ENCODE results near the gene CXCL12. TPM values are rescaled to one million over a fixed set of nuclear protein-coding genes. Genes with fewer than 3 reads are reported as not detected.

The CXCL12 gene
- polyA plus RNA-seq, 1 of the 3 experiments (the other 2 are of a cell fraction), result 4.7 TPM

- TF ChIP-seq GABPA (IDR thresholded peaks at IDR 0.05; ENCODE audit: low read depth) (no peak), MEF2A (IDR thresholded peaks at IDR 0.05; ENCODE audit: borderline replicate concordance, low read depth) (no peak), USF2 (IDR thresholded peaks at IDR 0.05; ENCODE audit: borderline replicate concordance, low read depth, low read length) (no peak)
- no peaks in the 10 kb centered on the region for H3K9me3 ChIP-seq
- no peak overlapping the region for H3K9ac ChIP-seq
- H3K4me1 ChIP-seq (ENCODE audit: control insufficient read depth in 1 of 2, insufficient read depth in 2 of 2, low read depth in 1 of 2, low read length in 1 of 2), result no peaks in the 10 kb centered on the region
- H3K36me3 ChIP-seq (replicated peaks in 1 of 2; ENCODE audit: control insufficient read depth in 1 of 2, insufficient read depth in 2 of 2, low read length in 1 of 2), result no peaks in the 10 kb centered on the region
- no peak for DNase-seq
- POLR2A ChIA-PET, result no interaction called here
- H3K79me2 ChIP-seq (ENCODE audit: insufficient read depth), result no peaks in the 10 kb centered on the region
- H3K9me2 ChIP-seq, result no peaks in the 10 kb centered on the region
- no peaks in the 10 kb centered on the region for H3K27me3 ChIP-seq (ENCODE audit: insufficient read depth)
- H3K27ac ChIP-seq (ENCODE audit: low read depth in 2 of 2, low read length in 1 of 2), result no peak overlapping the region
- H2AFZ ChIP-seq (ENCODE audit: low read depth), result no peak overlapping the region
- CTCF ChIA-PET, result no interaction called here
- 0% methylated on average over 4 of the region's 8 CpGs for WGBS (ENCODE audit: low lambda C conversion rate)
- H3F3A ChIP-seq (replicated peaks; ENCODE audit: insufficient read depth), result no peaks in the 10 kb centered on the region
- H3K4me3 ChIP-seq (ENCODE audit: low read depth in 2 of 2, low read length in 1 of 2), result no peak overlapping the region
- H4K20me1 ChIP-seq (ENCODE audit: insufficient read depth), result no peaks in the 10 kb centered on the region
- H3K4me2 ChIP-seq, result no peak overlapping the region
These were observed 41.5 kb upstream of the CXCL12 start for GRCh38 chr10:44426247-44427034.

GRCh38 chr10:44425466-44425865 lies 40.6 kb upstream of the CXCL12 start:
- CTCF ChIA-PET, result no interaction called here
- DNase-seq, result no peak
- H3K9me2 ChIP-seq, result no peaks in the 10 kb centered on the region
- no peaks in the 10 kb centered on the region for H3F3A ChIP-seq (replicated peaks; ENCODE audit: insufficient read depth)
- H3K79me2 ChIP-seq (ENCODE audit: insufficient read depth), result no peaks in the 10 kb centered on the region
- H3K4me2 ChIP-seq, result no peak overlapping the region
- H3K4me3 ChIP-seq (ENCODE audit: low read depth in 2 of 2, low read length in 1 of 2), result no peak overlapping the region
- TF ChIP-seq EP300 (IDR thresholded peaks at IDR 0.05; ENCODE audit: borderline replicate concordance in 1 of 2, low read depth in 1 of 2, low read length in 1 of 2) (no peak), SIN3A (IDR thresholded peaks at IDR 0.05; ENCODE audit: borderline replicate concordance, low read depth, low read length) (no peak), FOXJ3 (CRISPR knock-in tag; IDR thresholded peaks at IDR 0.05) (no peak), TAF1 (IDR thresholded peaks at IDR 0.05; ENCODE audit: borderline replicate concordance, low read depth, low read length) (no peak), PBX3 (IDR thresholded peaks at IDR 0.05) (no peak)
- H3K9ac ChIP-seq, result no peak overlapping the region
- POLR2A ChIA-PET, result no interaction called here
- H3K9me3 ChIP-seq, result no peaks in the 10 kb centered on the region
- no peaks in the 10 kb centered on the region for H3K36me3 ChIP-seq (replicated peaks in 1 of 2; ENCODE audit: control insufficient read depth in 1 of 2, insufficient read depth in 2 of 2, low read length in 1 of 2)
- no peaks in the 10 kb centered on the region for H4K20me1 ChIP-seq (ENCODE audit: insufficient read depth)
- 3% methylated on average over 5 of the region's 8 CpGs for WGBS (ENCODE audit: low lambda C conversion rate)
- no peaks in the 10 kb centered on the region for H3K27me3 ChIP-seq (ENCODE audit: insufficient read depth)
- H3K4me1 ChIP-seq (ENCODE audit: control insufficient read depth in 1 of 2, insufficient read depth in 2 of 2, low read depth in 1 of 2, low read length in 1 of 2), result no peaks in the 10 kb centered on the region
- H2AFZ ChIP-seq (ENCODE audit: low read depth), result no peak overlapping the region
- no peak overlapping the region for H3K27ac ChIP-seq (ENCODE audit: low read depth in 2 of 2, low read length in 1 of 2)

GRCh38 chr10:44424957-44425356 lies 40.1 kb upstream of the CXCL12 start:
- ChIA-PET CTCF (no interaction called here), POLR2A (no interaction called here)
- Histone ChIP-seq H3K27me3 (ENCODE audit: insufficient read depth) (no peaks in the 10 kb centered on the region), H3K27ac (ENCODE audit: low read depth in 2 of 2, low read length in 1 of 2) (no peak overlapping the region), H3K4me3 (ENCODE audit: low read depth in 2 of 2, low read length in 1 of 2) (no peak overlapping the region), H3K4me2 (no peak overlapping the region), H3F3A (replicated peaks; ENCODE audit: insufficient read depth) (no peaks in the 10 kb centered on the region), H3K9me2 (no peaks in the 10 kb centered on the region), H4K20me1 (ENCODE audit: insufficient read depth) (no peaks in the 10 kb centered on the region), H3K4me1 (ENCODE audit: control insufficient read depth in 1 of 2, insufficient read depth in 2 of 2, low read depth in 1 of 2, low read length in 1 of 2) (no peaks in the 10 kb centered on the region), H3K9me3 (no peaks in the 10 kb centered on the region), H3K9ac (no peak overlapping the region), H3K36me3 (replicated peaks in 1 of 2; ENCODE audit: control insufficient read depth in 1 of 2, insufficient read depth in 2 of 2, low read length in 1 of 2) (no peaks in the 10 kb centered on the region), H2AFZ (ENCODE audit: low read depth) (no peak overlapping the region), H3K79me2 (ENCODE audit: insufficient read depth) (no peaks in the 10 kb centered on the region)
- no peak for DNase-seq
- 17% methylated on average over 13 of the region's 13 CpGs for WGBS (ENCODE audit: low lambda C conversion rate)
- TF ChIP-seq ELF1 (IDR thresholded peaks at IDR 0.05) (no peak), YY1 (IDR thresholded peaks at IDR 0.05; ENCODE audit: low read depth) (no peak), MXI1 (IDR thresholded peaks at IDR 0.05; ENCODE audit: low read depth, low read length) (no peak), CTCF (IDR thresholded peaks at IDR 0.05) (no peak), RXRA (IDR thresholded peaks at IDR 0.05; ENCODE audit: borderline replicate concordance, low read depth) (no peak), SMC3 (IDR thresholded peaks at IDR 0.05; ENCODE audit: low read depth, low read length) (no peak), GABPA (IDR thresholded peaks at IDR 0.05; ENCODE audit: low read depth) (no peak), RCOR1 (IDR thresholded peaks at IDR 0.05; ENCODE audit: low read length) (no peak), USF2 (IDR thresholded peaks at IDR 0.05; ENCODE audit: borderline replicate concordance, low read depth, low read length) (no peak), CHD2 (IDR thresholded peaks at IDR 0.05; ENCODE audit: low read length, partially characterized antibody) (no peak), SIN3A (IDR thresholded peaks at IDR 0.05; ENCODE audit: borderline replicate concordance, low read depth, low read length) (no peak), FOXM1 (IDR thresholded peaks at IDR 0.05; ENCODE audit: low read depth) (no peak)
